HepG2 (cell line): ENCODE data around the gene ETNK1. TPM values are rescaled to one million over a fixed set of nuclear protein-coding genes. Genes with fewer than 3 reads are reported as not detected.
A peak's percentile ranks its signal among the peaks of the same experiment; 100 is the strongest.

ENCODE experiments used
- ATAC-seq: fragments of 200-7000 bp; cut with Tn5 transposase; 3 replicates; pipeline ENCODE4 v1.9.1; 2020; ENCODE audit warnings: mild to moderate bottlenecking, moderate library complexity
- BruUV-seq: library from RNA; stranded (reverse); fragments of 400-500 nt; replicated peaks from 2 replicates; lab custom pipeline; 2021; lab: Mats Ljungman, UMichigan
- CTCF ChIA-PET: fragments of 300-600 bp; formaldehyde crosslinking; extraction: SDS; loops from one replicate; lab custom pipeline; 2021; ENCODE audit warnings: low total read pairs, inconsistent platforms, low intra/inter-chr PET ratio; lab: Yijun Ruan, JAX
- POLR2A ChIA-PET: fragments of 350-600 bp; sonication (Branson Sonifier 250); formaldehyde crosslinking; loops from one replicate; lab custom pipeline; 2020; ENCODE audit warnings: antibody characterized with exemption, inconsistent platforms; lab: Yijun Ruan, JAX
- DNase-seq: peaks from one replicate; pipeline ENCODE4 v3.0.0-alpha.2; 2015; ENCODE audit warnings: low spot score
- FAIRE-seq: peaks from 3 replicates; lab custom pipeline; 2011; peaks lifted over from hg19 to GRCh38; lab: Jason Lieb, UNC
- H2AFZ ChIP-seq: one replicate; pipeline ENCODE4 v1.6.1; 2011; ENCODE audit warnings: low read length, inconsistent platforms
- H3K27ac ChIP-seq: fragments of 300-600 bp; 3 replicates; pipeline ENCODE4 v1.8.0; 2011; ENCODE audit warnings: mixed run types, mild to moderate bottlenecking, mixed read lengths, low read length, inconsistent platforms; ENCODE audit not compliant: insufficient read depth; ENCODE audit errors: extremely low read length
- H3K27me3 ChIP-seq, 2 experiments: fragments of 200-600 bp in 1 of 2; 2 replicates in 1 of 2; 3 replicates in 1 of 2; pipeline versions ENCODE4 v1.6.0 to v1.8.0; 2011; ENCODE audit warnings: low read length in 2 of 2, mild to moderate bottlenecking in 2 of 2, moderate library complexity in 2 of 2, inconsistent platforms in 1 of 2; ENCODE audit not compliant: insufficient read depth in 2 of 2, control insufficient read depth in 1 of 2
- H3K36me3 ChIP-seq, 2 experiments: fragments of 200-600 bp in 1 of 2; replicated peaks in 1 of 2; 2 replicates in 1 of 2; 3 replicates in 1 of 2; pipeline versions ENCODE4 v1.5.1 to v1.8.0; 2011; ENCODE audit warnings: low read length in 2 of 2, inconsistent platforms in 1 of 2; ENCODE audit not compliant: insufficient read depth in 2 of 2, control insufficient read depth in 1 of 2
- H3K4me1 ChIP-seq: 2 replicates; pipeline ENCODE4 v1.5.1; 2012; ENCODE audit warnings: low read length, inconsistent platforms; ENCODE audit not compliant: insufficient read depth
- H3K4me2 ChIP-seq: 2 replicates; pipeline ENCODE4 v1.6.0; 2011; ENCODE audit warnings: low read depth, low read length, inconsistent platforms
- H3K4me3 ChIP-seq, 3 experiments: fragments of 200-600 bp in 1 of 3; sonication (generic), shearing (Covaris generic) in 1 of 3; replicated peaks in 1 of 3; 2 replicates each; pipeline ENCODE4 v1.5.1; 2011 to 2016; ENCODE audit warnings: low read length in 3 of 3, inconsistent platforms in 2 of 3, low read depth in 2 of 3, mild to moderate bottlenecking in 2 of 3, control low read depth in 1 of 3, mixed read lengths in 1 of 3; ENCODE audit not compliant: insufficient read depth in 1 of 3
- H3K79me2 ChIP-seq: one replicate; pipeline ENCODE4 v1.6.1; 2011; ENCODE audit warnings: low read length, inconsistent platforms; ENCODE audit not compliant: insufficient read depth
- H3K9ac ChIP-seq: 2 replicates; pipeline ENCODE4 v1.6.0; 2011; ENCODE audit warnings: mild to moderate bottlenecking, low read depth, low read length, inconsistent platforms; ENCODE audit not compliant: insufficient read depth
- H3K9me3 ChIP-seq: 2 replicates; pipeline ENCODE4 v1.5.1; 2012; ENCODE audit warnings: mild to moderate bottlenecking, low read length
- H4K20me1 ChIP-seq: 2 replicates; pipeline ENCODE4 v1.6.0; 2011; ENCODE audit warnings: inconsistent platforms, mild to moderate bottlenecking, low read length, moderate library complexity; ENCODE audit not compliant: insufficient read depth
- HNF4A ChIP-seq: sonication (generic); formaldehyde crosslinking; IDR thresholded peaks from 2 replicates; pipeline ENCODE4 v1.4.0; 2020; ENCODE audit warnings: missing genetic modification reagents
- ZBED4 ChIP-seq: sonication (generic); formaldehyde crosslinking; IDR thresholded peaks from 2 replicates; pipeline ENCODE4 v1.4.0; 2020; ENCODE audit warnings: missing genetic modification reagents, borderline replicate concordance
- ZNF121 ChIP-seq: sonication (generic); formaldehyde crosslinking; IDR thresholded peaks from 2 replicates; pipeline ENCODE4 v1.5.0; 2020; ENCODE audit warnings: mild to moderate bottlenecking, missing genetic modification reagents
- ZNF264 ChIP-seq: sonication (generic); formaldehyde crosslinking; IDR thresholded peaks from 2 replicates; pipeline ENCODE4 v1.4.0; 2020; ENCODE audit warnings: missing genetic modification reagents
- ZNF629 ChIP-seq: sonication (generic); formaldehyde crosslinking; conservative IDR thresholded peaks from 2 replicates; pipeline ENCODE4 v1.5.0; 2020; ENCODE audit warnings: missing genetic modification reagents
- WGBS: methylation state at CpG from one replicate; pipeline ENCODE4 v1.1.6; 2017; ENCODE audit warnings: low lambda C conversion rate; 5-methylcytosine and 5-hydroxymethylcytosine counted together
- in situ Hi-C: cut with HindIII; loops from 2 replicates; pipeline ENCODE4 v1.10.0; 2017; ENCODE audit warnings: low pct_unique_long_range_greater_than_20kb; ENCODE audit not compliant: extremely low pct_ligation_motif_present
- intact Hi-C: fragments of 100-400 bp; cut with micrococcal nuclease; formaldehyde crosslinking; loops from one replicate; pipeline ENCODE4 v1.10.0; 2022; ENCODE audit not compliant: unreplicated experiment
- polyA plus RNA-seq, 8 experiments: library from polyadenylated mRNA; depleted of rRNA in 3 of 8; stranded (reverse) in 7 of 8; unstranded in 1 of 8; fragments of >200 nt; fragmentation: Illumina TruSeq in 4 of 8; extraction: Trizol in 4 of 8; gene quantifications; 2 replicates each; pipeline versions ENCODE4 v1.2.1 to v1.2.3, GENCODE V29; 2011 to 2016; ENCODE audit warnings: low read depth in 4 of 8, missing spikeins in 1 of 8, mixed read lengths in 1 of 8; ENCODE audit not compliant: insufficient read depth in 1 of 8
- total RNA-seq, 5 experiments: library from RNA; depleted of rRNA; stranded (reverse); fragments of >200 nt; fragmentation: Illumina TruSeq; extraction: Trizol; gene quantifications; 2 replicates each; pipeline ENCODE4 v1.2.3, GENCODE V29; 2016; ENCODE audit warnings: low read depth in 1 of 5

Gene ETNK1
- total and polyA plus RNA-seq, 2 of the 13 experiments (the other 11 are each of a cell fraction or from before 2014, with no cell fraction given): 14.4 to 55.7 TPM

GRCh38 chr12:22683131-22683530, 58.2 kb downstream of the ETNK1 start:
- Histone ChIP-seq H3K9me3 (no peaks in the 10 kb centered on the region), H3K4me1 (peaks cover 7% of the 10 kb centered on the region; the same call in 1 of the 2 replicates), H3K9ac (no peak overlapping the region), H3K4me3 (no peak overlapping the region), H2AFZ (no peak overlapping the region), H3K36me3 (peaks cover 5 to 21% of the 10 kb centered on the region in 2 experiments), H3K79me2 (no peaks in the 10 kb centered on the region), H4K20me1 (no peaks in the 10 kb centered on the region), H3K27ac (no peak overlapping the region), H3K27me3 (no peaks in the 10 kb centered on the region), H3K4me2 (no peak overlapping the region)
- ChIA-PET POLR2A (no interaction called here), CTCF (no interaction called here)
- DNase-seq: peak; percentile 19
- WGBS: 100% methylated on average over 1 of the region's 1 CpG
- TF ChIP-seq ZNF264 (CRISPR knock-in tag) (peak; percentile 81; the same call in 1 of the 2 replicates), ZBED4 (CRISPR knock-in tag) (no peak), ZNF121 (CRISPR knock-in tag) (peak; percentile 88), ZNF629 (CRISPR knock-in tag) (no peak), HNF4A (CRISPR knock-in tag) (peak; percentile 28; the same call in 1 of the 2 replicates)
- intact Hi-C loops (loop anchor here (10.0 kb wide), 1 partner anchor 372 kb away; no protein-coding TSS in a partner anchor), in situ Hi-C loops (no loop called here)
- BruUV-seq: no TSS peak
- peak; percentile 80 for ATAC-seq
- FAIRE-seq: no peak
